Activated CD8-positive, alpha-beta memory T cell treated with anti-CD3 and anti-CD28 coated beads for 36 hours (primary cell): Measurements from ENCODE around the gene CLIC5. TPM values are rescaled to one million over a fixed set of nuclear protein-coding genes. Genes with fewer than 3 reads are reported as not detected.

Experiments
- CTCF ChIA-PET: fragments of 350-600 bp; sonication (Branson Sonifier 250); formaldehyde crosslinking; loops from one replicate; lab custom pipeline; 2021; ENCODE audit warnings: antibody characterized with exemption; lab: Charles Lee
- POLR2A ChIA-PET: fragments of 350-600 bp; sonication (Branson Sonifier 250); formaldehyde crosslinking; loops from one replicate; lab custom pipeline; 2021; ENCODE audit warnings: antibody characterized with exemption; lab: Charles Lee
- total RNA-seq, 2 experiments: library from RNA; stranded (reverse); gene quantifications; one replicate each; pipeline ENCODE4 v1.2.3, GENCODE V29; 2021

The CLIC5 gene
- total RNA-seq, 2 experiments from 2014 or later = 6.5 to 6.6 TPM

GRCh38 chr6:45921691-45922281 lies 93.9 kb downstream of the CLIC5 start:
- POLR2A ChIA-PET = no interaction called here

DNA sequence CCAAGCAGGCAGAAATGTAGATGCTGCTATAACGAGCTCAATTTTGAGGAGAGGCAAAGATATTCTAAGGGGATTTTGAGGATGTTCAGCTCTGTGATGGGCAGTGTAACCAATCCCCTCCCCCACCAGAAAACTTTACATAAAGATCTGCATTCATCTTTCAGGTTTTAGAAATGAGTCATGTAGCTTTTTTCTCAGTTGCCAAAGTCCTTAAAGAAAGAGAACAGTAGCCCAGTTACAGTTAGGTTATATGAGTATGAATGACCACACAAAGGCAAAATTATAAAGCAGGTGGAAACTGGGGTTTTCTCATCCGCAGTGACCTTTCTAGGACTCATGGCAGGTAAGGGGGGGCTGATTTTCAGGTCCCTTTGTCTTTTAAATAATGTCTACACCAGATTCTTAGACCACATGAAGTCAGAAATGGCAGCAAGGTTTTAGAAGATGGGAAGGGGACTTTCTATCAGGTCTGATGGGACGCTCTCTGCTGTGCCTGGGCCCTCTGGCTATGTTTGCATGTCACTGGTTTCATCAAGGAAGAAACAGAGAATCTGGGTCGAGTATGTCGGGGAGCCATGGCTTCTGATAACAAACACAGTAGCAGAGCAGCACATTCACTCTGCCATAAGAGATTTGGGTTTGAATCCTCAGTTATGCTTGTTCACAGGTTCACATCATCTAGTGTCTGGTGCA lies 94.7 kb downstream of the CLIC5 start:
- POLR2A ChIA-PET = no interaction called here
- CTCF ChIA-PET = interaction anchor here (2.4 kb wide), 1 partner anchor 499 kb away, joined by 6 read pairs; no protein-coding TSS in a partner anchor

More at GRCh38 chr6:45921691-45922281, 93.9 kb downstream of the CLIC5 start:
- CTCF ChIA-PET = interaction anchor here (0.9 to 2.4 kb wide), 8 partner anchors 9 to 1446 kb away, joined by 3 to 7 read pairs (median 6); no protein-coding TSS in a partner anchor

DNA sequence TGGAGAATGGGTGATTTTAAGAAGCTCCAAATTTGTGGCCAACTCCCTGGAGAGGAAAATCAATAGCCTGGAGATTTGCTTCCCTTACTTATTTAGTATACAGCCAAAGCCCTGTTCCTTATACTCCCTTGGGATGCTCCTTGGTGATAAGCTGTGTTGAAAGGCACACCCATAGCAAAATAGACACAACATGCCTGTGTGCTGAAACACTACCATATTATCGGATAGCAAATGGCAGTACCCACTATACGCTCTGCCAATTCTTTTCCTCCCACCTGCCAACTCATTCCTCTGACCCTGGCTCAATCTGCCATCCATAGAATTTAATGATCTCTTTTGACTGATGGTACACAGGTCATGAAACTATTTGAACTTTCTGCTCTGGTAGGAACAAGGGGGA lies 98.2 kb downstream of the CLIC5 start:
- ChIA-PET POLR2A (no interaction called here), CTCF (no interaction called here)

DNA sequence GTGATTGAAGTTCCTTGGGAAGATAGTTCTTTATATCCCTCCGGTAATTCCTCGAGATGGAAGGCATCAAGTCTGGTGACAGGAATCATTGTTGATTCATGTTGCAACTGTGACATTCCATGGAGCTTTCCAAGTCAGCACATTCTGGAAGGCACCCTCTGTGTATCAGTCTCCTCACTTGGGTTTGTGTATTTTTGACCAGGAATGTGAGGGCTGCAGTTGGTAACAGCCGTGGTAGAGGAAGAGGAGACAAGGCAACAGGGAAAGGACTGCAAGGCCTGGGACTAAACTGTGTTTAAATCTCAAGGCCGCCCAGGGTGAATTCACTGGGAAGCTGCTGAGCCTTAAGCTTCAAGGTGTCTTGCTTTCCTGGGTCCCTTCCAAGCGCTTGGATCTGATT lies 99.0 kb downstream of the CLIC5 start:
- ChIA-PET POLR2A (no interaction called here), CTCF (no interaction called here)

GRCh38 chr6:45915780-45916468 lies 99.7 kb downstream of the CLIC5 start:
- POLR2A ChIA-PET = no interaction called here

DNA sequence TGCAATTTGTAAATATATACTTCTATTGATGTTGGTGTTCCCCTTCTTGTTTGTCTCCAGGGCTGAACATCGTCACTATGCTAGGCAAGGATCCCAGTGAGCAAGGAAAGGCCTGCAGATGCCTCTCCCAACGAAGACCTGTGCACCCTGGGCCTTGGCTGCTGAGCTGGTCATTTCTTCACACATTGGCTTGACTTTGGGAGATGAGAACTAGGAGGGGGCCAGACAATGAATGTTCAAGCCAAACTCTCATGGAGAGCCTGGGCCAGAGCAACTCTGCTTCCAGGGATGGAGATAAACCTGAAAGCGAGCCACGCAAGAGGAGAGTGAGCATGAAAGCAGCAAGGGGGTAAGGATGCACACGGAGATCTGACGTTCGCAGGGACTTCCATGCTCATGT lies 104.0 kb downstream of the CLIC5 start:
- POLR2A ChIA-PET = no interaction called here
- CTCF ChIA-PET = no interaction called here

More at GRCh38 chr6:45915780-45916468, 99.7 kb downstream of the CLIC5 start:
- CTCF ChIA-PET = no interaction called here

GRCh38 chr6:45903959-45904358 lies 111.7 kb downstream of the CLIC5 start:
- ChIA-PET POLR2A (no interaction called here), CTCF (no interaction called here)

GRCh38 chr6:45902984-45903383 lies 112.7 kb downstream of the CLIC5 start:
- CTCF ChIA-PET = no interaction called here
- POLR2A ChIA-PET = no interaction called here

- ChIA-PET CTCF (no interaction called here), POLR2A (no interaction called here)
These were observed 113.7 kb downstream of the CLIC5 start for GRCh38 chr6:45901767-45902650.

DNA sequence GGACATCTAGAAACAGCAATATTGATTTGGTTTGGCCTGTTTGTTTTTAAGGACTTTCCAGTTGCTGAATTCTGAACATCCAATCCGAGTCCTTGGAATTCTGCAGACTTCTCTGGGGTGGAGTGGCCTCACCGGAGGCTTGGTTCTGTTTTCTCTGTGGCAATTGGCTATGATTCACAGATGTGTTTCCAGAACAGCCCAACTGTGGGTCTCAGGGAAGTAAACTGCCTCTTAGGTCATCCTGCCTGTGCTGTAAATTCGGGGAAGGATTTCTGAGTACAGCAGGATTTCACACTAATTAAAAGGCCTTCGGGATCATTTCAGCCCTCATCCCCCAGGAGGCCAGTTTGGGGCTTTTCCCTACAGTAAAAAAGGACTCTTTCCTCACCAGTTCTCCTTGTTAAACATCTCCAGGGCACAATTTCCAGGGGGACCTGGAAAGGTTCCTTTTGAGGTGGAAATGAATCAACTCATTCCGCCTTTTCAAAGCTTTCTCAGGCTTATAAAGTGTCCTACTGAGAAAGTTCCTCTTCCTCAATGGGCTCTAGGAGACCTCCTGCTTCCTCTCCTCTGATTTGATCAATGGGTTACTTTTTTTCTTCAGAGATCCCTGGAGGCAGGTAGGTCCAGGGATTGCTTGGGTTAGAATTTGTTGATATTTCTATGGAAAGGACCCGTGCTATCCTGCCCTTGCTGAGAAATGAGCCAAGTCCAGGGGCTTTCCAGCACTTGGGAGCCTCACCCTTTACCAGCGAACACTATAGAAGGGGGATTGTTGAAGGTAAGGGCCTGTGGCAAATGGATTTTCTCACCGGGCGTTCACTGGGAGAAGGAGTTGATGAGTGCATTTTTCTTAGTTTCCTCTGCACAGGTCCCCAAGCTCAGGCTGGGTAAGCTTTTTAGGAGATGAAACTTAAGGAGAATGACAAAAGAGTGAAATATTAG lies 114.6 kb downstream of the CLIC5 start:
- ChIA-PET CTCF (no interaction called here), POLR2A (no interaction called here)

DNA sequence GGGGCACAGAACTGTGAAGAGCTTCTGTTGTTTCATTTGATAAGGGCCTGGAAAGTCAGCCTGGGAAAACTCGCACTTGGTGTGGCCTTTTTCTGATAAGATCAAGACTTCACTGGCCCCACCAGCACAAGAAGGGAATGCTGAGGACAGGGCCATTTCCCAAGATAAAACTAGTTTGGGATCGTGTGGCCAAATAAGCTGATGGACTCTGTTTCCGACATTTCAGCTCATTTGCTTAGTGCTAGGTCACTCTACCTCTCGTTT lies 116.0 kb downstream of the CLIC5 start:
- ChIA-PET POLR2A (interaction anchor here (0.7 kb wide), 1 partner anchor 1307 kb away, joined by 3 read pairs; no protein-coding TSS in a partner anchor), CTCF (no interaction called here)

- ChIA-PET CTCF (no interaction called here), POLR2A (interaction anchor here (0.7 kb wide), 1 partner anchor 1306 kb away, joined by 3 read pairs; no protein-coding TSS in a partner anchor)
These were observed 116.5 kb downstream of the CLIC5 start for GRCh38 chr6:45898941-45899682.

DNA sequence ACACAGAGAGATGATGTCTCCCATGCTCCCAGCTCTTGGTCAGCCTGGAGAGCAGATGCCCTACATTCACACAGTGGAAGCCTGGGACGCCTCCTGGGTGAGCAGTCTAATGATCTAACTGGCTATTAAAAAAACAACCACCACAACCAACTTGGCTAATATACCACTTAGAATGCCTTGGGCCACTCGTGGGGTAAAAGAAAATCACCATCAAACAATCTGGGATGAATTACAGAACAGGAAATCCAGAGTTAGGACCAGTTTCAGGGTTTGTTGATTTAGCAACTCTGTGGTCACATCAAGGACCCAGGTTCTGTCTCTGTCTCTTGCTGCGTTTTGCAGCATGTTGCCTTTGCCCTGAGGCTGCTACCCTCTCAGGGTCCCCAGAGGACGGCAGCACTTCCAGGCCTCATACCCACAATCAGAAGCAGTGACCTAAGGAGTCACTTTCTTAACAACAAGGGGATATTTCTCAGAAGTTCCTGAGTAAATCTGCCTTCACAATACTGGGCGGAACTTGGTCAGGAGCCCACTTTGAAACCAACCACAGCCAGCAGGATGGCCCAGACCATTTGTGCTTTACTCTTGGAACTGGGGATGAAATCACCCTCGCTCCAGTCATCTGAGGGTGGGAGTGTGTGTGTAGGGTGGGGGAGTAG lies 118.7 kb downstream of the CLIC5 start:
- CTCF ChIA-PET = no interaction called here
- POLR2A ChIA-PET = no interaction called here

- POLR2A ChIA-PET = no interaction called here
- CTCF ChIA-PET = interaction anchor here (1.1 kb wide), 1 partner anchor 33 kb away, joined by 3 read pairs; no protein-coding TSS in a partner anchor
These were observed 120.1 kb downstream of the CLIC5 start for GRCh38 chr6:45895569-45895968.

- POLR2A ChIA-PET = no interaction called here
- CTCF ChIA-PET = no interaction called here
These were observed 122.9 kb downstream of the CLIC5 start for GRCh38 chr6:45892696-45893245.

DNA sequence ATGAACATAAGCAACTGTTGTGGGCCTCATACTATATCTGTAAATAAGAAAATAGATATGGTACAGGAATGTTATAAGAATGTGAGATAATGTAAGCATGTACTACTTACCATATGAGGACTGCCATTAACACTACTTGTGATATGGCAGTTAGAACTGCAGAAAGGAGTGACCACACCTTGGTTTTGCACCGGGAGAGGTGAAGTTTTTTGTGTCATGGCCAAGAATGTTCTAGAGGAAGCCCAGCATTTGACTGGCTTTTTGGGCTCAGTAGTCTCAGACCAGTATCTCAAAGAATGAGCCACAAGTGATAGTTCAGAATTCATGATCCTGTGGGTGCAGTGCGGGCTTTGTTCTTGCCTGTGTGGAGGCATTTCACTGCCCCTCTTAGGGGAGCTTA lies 123.5 kb downstream of the CLIC5 start:
- CTCF ChIA-PET = no interaction called here
- POLR2A ChIA-PET = no interaction called here

DNA sequence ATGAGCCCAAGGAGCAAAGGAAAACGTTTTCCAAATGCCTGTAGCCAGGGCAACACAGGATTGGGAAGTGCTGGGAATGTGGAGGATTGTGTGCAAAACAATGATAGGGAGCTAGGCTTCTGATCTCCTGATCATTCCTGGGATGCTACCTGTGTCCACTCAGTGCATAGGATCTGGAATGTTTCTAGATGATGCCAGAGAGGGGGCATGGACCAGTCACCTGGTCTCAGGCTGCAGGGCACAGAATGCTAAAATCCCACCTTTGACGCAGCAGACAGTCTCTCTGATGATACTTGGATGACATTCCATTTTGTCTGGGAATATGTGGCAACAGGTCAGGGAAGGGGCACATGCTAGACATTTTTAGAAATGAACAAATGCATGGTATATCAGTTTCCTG lies 128.9 kb downstream of the CLIC5 start:
- POLR2A ChIA-PET = no interaction called here
- CTCF ChIA-PET = no interaction called here
